Measurements from ENCODE around the gene SENP6.

DNA sequence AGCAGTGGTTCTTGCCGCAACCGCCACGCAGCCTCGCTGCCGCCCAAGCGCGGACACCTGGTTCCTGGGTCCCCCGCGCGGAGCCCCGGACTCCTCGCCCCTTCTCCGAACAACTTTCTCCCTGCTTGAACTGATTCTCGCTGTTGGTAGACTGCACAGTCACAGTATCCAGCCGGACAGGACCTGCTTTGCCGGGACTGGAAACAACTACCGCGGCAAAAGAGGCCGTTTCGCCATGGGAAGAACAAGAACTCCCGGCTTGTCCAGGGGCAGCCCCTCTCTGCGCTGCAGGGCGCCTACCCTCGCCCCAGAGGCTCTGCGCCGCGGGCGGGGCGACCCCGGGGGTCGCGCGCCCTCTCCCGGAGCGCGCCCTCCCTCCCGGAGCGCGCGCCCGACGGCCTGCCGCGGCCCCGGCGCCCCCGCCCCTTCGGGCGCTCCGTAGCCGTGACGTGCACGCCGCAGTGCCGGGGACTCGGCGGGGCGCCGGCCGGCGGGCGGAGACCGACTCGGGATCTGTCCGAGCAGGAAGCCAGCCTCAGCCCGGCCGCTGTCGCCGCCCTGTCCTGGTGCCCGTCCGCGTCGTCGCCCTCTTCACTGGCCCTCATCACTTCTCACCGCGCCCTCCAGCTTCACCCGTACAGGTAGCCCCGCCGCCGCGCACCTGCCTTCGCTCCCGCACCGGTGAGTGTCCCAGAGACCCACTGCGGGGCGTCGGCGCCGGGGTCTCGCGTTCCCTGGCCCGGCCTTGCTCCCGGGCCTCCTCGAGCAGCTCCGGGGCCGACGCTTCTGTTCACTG, 147.3 kb downstream of the SENP6 start, which contains the start of gene MYO6:
- TF ChIP-seq TAF1 (IDR thresholded peaks at IDR 0.05; ENCODE audit: low read depth, low read length) (no peak; the same call in 1 of the 2 replicates), POLR2AphosphoS5 (IDR thresholded peaks at IDR 0.05; ENCODE audit: low read depth, low read length) (no peak), POLR2A (IDR thresholded peaks at IDR 0.05; ENCODE audit: low read depth, low read length) (no peak)

Measured in GM12891 (cell line).